Measurements from ENCODE around the gene LMCD1. TPM values are rescaled to one million over a fixed set of nuclear protein-coding genes. Genes with fewer than 3 reads are reported as not detected.
A peak's percentile ranks its signal among the peaks of the same experiment; 100 is the strongest.

LMCD1 gene
- total RNA-seq (2014; rRNA removed; shearing (Covaris generic)) = 24.3 and 28.0 TPM in 2 replicates
- polyA plus RNA-seq (2015; cell fraction: cytosol; rRNA removed) = 56.3 and 62.1 TPM in 2 replicates
- 9.1 and 17.4 TPM in 2 replicates for polyA plus RNA-seq (2015; cell fraction: nucleus; rRNA removed)

- in situ Hi-C loops (cut with HindIII; ENCODE audit: low pct_unique_long_range_greater_than_20kb, low sequenced_read_pairs) = no loop called here
- peak; percentile 95 for DNase-seq (ENCODE audit: low read depth, low spot score)
Observed at GRCh38 chr3:8501371-8502131, at the start of gene LMCD1. Gene LMCD1 (plus strand): TSS chr3:8501823. CDS start chr3:8501939, 116 bp downstream.

- DNase-seq (ENCODE audit: low read depth, low spot score) = no peak
- in situ Hi-C loops (cut with HindIII; ENCODE audit: low pct_unique_long_range_greater_than_20kb, low sequenced_read_pairs) = no loop called here
Observed at GRCh38 chr3:8452112-8452511, 49.5 kb upstream of the LMCD1 start.

- in situ Hi-C loops (cut with HindIII; ENCODE audit: low pct_unique_long_range_greater_than_20kb, low sequenced_read_pairs) = no loop called here
Observed at GRCh38 chr3:8453153-8453552, 48.5 kb upstream of the LMCD1 start.

GRCh38 chr3:8455526-8456411 is 45.9 kb upstream of the LMCD1 start:
- DNase-seq (ENCODE audit: low read depth, low spot score) = no peak
- in situ Hi-C loops (cut with HindIII; ENCODE audit: low pct_unique_long_range_greater_than_20kb, low sequenced_read_pairs) = no loop called here

More at GRCh38 chr3:8453153-8453552, 48.5 kb upstream of the LMCD1 start:
- DNase-seq (ENCODE audit: low read depth, low spot score) = no peak

- no peak for DNase-seq (ENCODE audit: low read depth, low spot score)
- in situ Hi-C loops (cut with HindIII; ENCODE audit: low pct_unique_long_range_greater_than_20kb, low sequenced_read_pairs) = no loop called here
Observed at GRCh38 chr3:8456412-8456811, 45.2 kb upstream of the LMCD1 start.

GRCh38 chr3:8457039-8457438 is 44.6 kb upstream of the LMCD1 start:
- DNase-seq (ENCODE audit: low read depth, low spot score) = no peak
- in situ Hi-C loops (cut with HindIII; ENCODE audit: low pct_unique_long_range_greater_than_20kb, low sequenced_read_pairs) = no loop called here

- in situ Hi-C loops (cut with HindIII; ENCODE audit: low pct_unique_long_range_greater_than_20kb, low sequenced_read_pairs) = no loop called here
- no peak for DNase-seq (ENCODE audit: low read depth, low spot score)
Observed at GRCh38 chr3:8458238-8458661, 43.4 kb upstream of the LMCD1 start.

GRCh38 chr3:8458711-8459110 is 42.9 kb upstream of the LMCD1 start:
- DNase-seq (ENCODE audit: low read depth, low spot score) = no peak
- in situ Hi-C loops (cut with HindIII; ENCODE audit: low pct_unique_long_range_greater_than_20kb, low sequenced_read_pairs) = no loop called here

- no peak for DNase-seq (ENCODE audit: low read depth, low spot score)
- in situ Hi-C loops (cut with HindIII; ENCODE audit: low pct_unique_long_range_greater_than_20kb, low sequenced_read_pairs) = no loop called here
Observed at GRCh38 chr3:8460050-8460708, 41.4 kb upstream of the LMCD1 start.

- DNase-seq (ENCODE audit: low read depth, low spot score) = no peak
- in situ Hi-C loops (cut with HindIII; ENCODE audit: low pct_unique_long_range_greater_than_20kb, low sequenced_read_pairs) = no loop called here
Observed at GRCh38 chr3:8460815-8461456, 40.7 kb upstream of the LMCD1 start.

GRCh38 chr3:8464668-8465067 is 37.0 kb upstream of the LMCD1 start:
- in situ Hi-C loops (cut with HindIII; ENCODE audit: low pct_unique_long_range_greater_than_20kb, low sequenced_read_pairs) = no loop called here
- peak; percentile 36 for DNase-seq (ENCODE audit: low read depth, low spot score)

GRCh38 chr3:8466526-8466925 is 35.1 kb upstream of the LMCD1 start:
- in situ Hi-C loops (cut with HindIII; ENCODE audit: low pct_unique_long_range_greater_than_20kb, low sequenced_read_pairs) = no loop called here
- DNase-seq (ENCODE audit: low read depth, low spot score) = no peak

- in situ Hi-C loops (cut with HindIII; ENCODE audit: low pct_unique_long_range_greater_than_20kb, low sequenced_read_pairs) = no loop called here
- DNase-seq (ENCODE audit: low read depth, low spot score) = no peak
Observed at GRCh38 chr3:8470801-8471200, 30.8 kb upstream of the LMCD1 start.

GRCh38 chr3:8472549-8472948 is 29.1 kb upstream of the LMCD1 start:
- no peak for DNase-seq (ENCODE audit: low read depth, low spot score)
- in situ Hi-C loops (cut with HindIII; ENCODE audit: low pct_unique_long_range_greater_than_20kb, low sequenced_read_pairs) = no loop called here

GRCh38 chr3:8473029-8473428 is 28.6 kb upstream of the LMCD1 start:
- in situ Hi-C loops (cut with HindIII; ENCODE audit: low pct_unique_long_range_greater_than_20kb, low sequenced_read_pairs) = no loop called here

GRCh38 chr3:8473990-8474389 is 27.6 kb upstream of the LMCD1 start:
- in situ Hi-C loops (cut with HindIII; ENCODE audit: low pct_unique_long_range_greater_than_20kb, low sequenced_read_pairs) = no loop called here

More at GRCh38 chr3:8473029-8473428, 28.6 kb upstream of the LMCD1 start:
- DNase-seq (ENCODE audit: low read depth, low spot score) = no peak

GRCh38 chr3:8474991-8475390 is 26.6 kb upstream of the LMCD1 start:
- in situ Hi-C loops (cut with HindIII; ENCODE audit: low pct_unique_long_range_greater_than_20kb, low sequenced_read_pairs) = no loop called here
- DNase-seq (ENCODE audit: low read depth, low spot score) = no peak

More at GRCh38 chr3:8473990-8474389, 27.6 kb upstream of the LMCD1 start:
- DNase-seq (ENCODE audit: low read depth, low spot score) = no peak
